ENCODE data around the gene NTMT1.

GRCh38 chr9:129646654-129647053, 20.7 kb downstream of the NTMT1 start:
- TF ChIP-seq EZH2 (IDR thresholded peaks at IDR 0.05) (no peak), POLR2AphosphoS5 (IDR thresholded peaks at IDR 0.05; ENCODE audit: low read depth, low read length) (no peak), CTCF (IDR thresholded peaks at IDR 0.05 in 2 of 3, conservative IDR thresholded peaks at IDR 0.05 in 1 of 3; ENCODE audit: borderline replicate concordance in 1 of 3, insufficient read depth in 1 of 3, low read depth in 2 of 3, low read length in 2 of 3) (no peak), ATF3 (IDR thresholded peaks at IDR 0.05) (no peak), SP1 (IDR thresholded peaks at IDR 0.05; ENCODE audit: low read depth) (no peak), RAD21 (IDR thresholded peaks at IDR 0.05; ENCODE audit: low read depth) (no peak), JUND (IDR thresholded peaks at IDR 0.05) (no peak), EZH2phosphoT487 (IDR thresholded peaks at IDR 0.05; ENCODE audit: borderline replicate concordance) (no peak), POLR2A (IDR thresholded peaks at IDR 0.05; ENCODE audit: borderline replicate concordance, extremely low read depth, insufficient read depth, insufficient read length) (no peak), FOSL1 (IDR thresholded peaks at IDR 0.05; ENCODE audit: low read depth) (no peak), EGR1 (IDR thresholded peaks at IDR 0.05; ENCODE audit: low read depth) (no peak), TCF7L2 (IDR thresholded peaks at IDR 0.05; ENCODE audit: borderline replicate concordance, extremely low read depth, insufficient read depth, insufficient read length) (no peak), ELF1 (IDR thresholded peaks at IDR 0.05; ENCODE audit: borderline replicate concordance, low read depth) (no peak), ZNF274 (IDR thresholded peaks at IDR 0.05; ENCODE audit: low read depth, low read length) (no peak)

Data from HCT116 (cell line).